Nephron (organoid): ENCODE measurements around the gene CFAP54.

Source experiments
- H3K27ac Mint-ChIP-seq, 3 experiments: 2 replicates each; pipeline ENCODE4 v1.8.0; 2020; ENCODE audit warnings: mixed read lengths in 3 of 3, mild to moderate bottlenecking in 2 of 3, moderate library complexity in 1 of 3
- H3K27me3 Mint-ChIP-seq: 2 replicates; pipeline ENCODE4 v1.8.0; 2021; ENCODE audit warnings: low read depth, mild to moderate bottlenecking, moderate library complexity, mixed read lengths
- H3K36me3 Mint-ChIP-seq: 2 replicates; pipeline ENCODE4 v1.8.0; 2020; ENCODE audit warnings: low read depth, mixed read lengths
- H3K4me1 Mint-ChIP-seq: 2 replicates; pipeline ENCODE4 v1.8.0; 2020; ENCODE audit warnings: mixed read lengths
- H3K4me3 Mint-ChIP-seq, 3 experiments: 2 replicates each; pipeline ENCODE4 v1.8.0; 2020; ENCODE audit warnings: mild to moderate bottlenecking in 3 of 3, mixed read lengths in 3 of 3, moderate library complexity in 2 of 3
- H3K9me3 Mint-ChIP-seq: 2 replicates; pipeline ENCODE4 v1.8.0; 2020; ENCODE audit warnings: mixed read lengths
- CTCF ChIP-seq, 3 experiments: fragments of 200-600 bp; sonication (generic); IDR thresholded peaks; one replicate each; pipeline ENCODE4 v1.5.0; 2021; ENCODE audit warnings: antibody characterized with exemption in 3 of 3; ENCODE audit not compliant: unreplicated experiment in 3 of 3

The CFAP54 gene

GRCh38 chr12:96886998-96887677 lies 397.8 kb downstream of the CFAP54 start:
- Mint-ChIP-seq H3K27me3 (no peaks in the 10 kb centered on the region), H3K36me3 (no peaks in the 10 kb centered on the region), H3K4me3 (no peak overlapping the region), H3K4me1 (peaks cover 12% of the 10 kb centered on the region), H3K27ac (peak overlapping the region; percentile 55 to 92 (median 88)), H3K9me3 (peaks cover under 1% of the 10 kb centered on the region)
- no peak for TF ChIP-seq CTCF (IDR thresholded peaks at IDR 0.05; ENCODE audit: unreplicated experiment in 3 of 3)

GRCh38 chr12:96889273-96889933 lies 400.0 kb downstream of the CFAP54 start:
- H3K27me3 Mint-ChIP-seq: no peaks in the 10 kb centered on the region
- peak overlapping the region in 1 of 3 experiments; percentile 45 for H3K27ac Mint-ChIP-seq
- no peak overlapping the region for H3K4me3 Mint-ChIP-seq
- peaks cover 12% of the 10 kb centered on the region for H3K4me1 Mint-ChIP-seq
- H3K9me3 Mint-ChIP-seq: peaks cover 2% of the 10 kb centered on the region
- H3K36me3 Mint-ChIP-seq: no peaks in the 10 kb centered on the region
- TF ChIP-seq CTCF (IDR thresholded peaks at IDR 0.05; ENCODE audit: unreplicated experiment in 3 of 3): no peak

GRCh38 chr12:96890331-96890730 lies 401.0 kb downstream of the CFAP54 start:
- Mint-ChIP-seq H3K4me1 (peaks cover 12% of the 10 kb centered on the region), H3K27ac (no peak overlapping the region), H3K4me3 (no peak overlapping the region), H3K9me3 (peaks cover 3% of the 10 kb centered on the region), H3K36me3 (no peaks in the 10 kb centered on the region), H3K27me3 (no peaks in the 10 kb centered on the region)
- no peak for TF ChIP-seq CTCF (IDR thresholded peaks at IDR 0.05; ENCODE audit: unreplicated experiment in 3 of 3)

GRCh38 chr12:96892104-96892503 lies 402.7 kb downstream of the CFAP54 start:
- Mint-ChIP-seq H3K9me3 (peaks cover 3% of the 10 kb centered on the region), H3K4me3 (no peak overlapping the region), H3K36me3 (no peaks in the 10 kb centered on the region), H3K4me1 (peaks cover 5% of the 10 kb centered on the region), H3K27ac (no peak overlapping the region), H3K27me3 (no peaks in the 10 kb centered on the region)
- no peak for TF ChIP-seq CTCF (IDR thresholded peaks at IDR 0.05; ENCODE audit: unreplicated experiment in 3 of 3)

- Mint-ChIP-seq H3K27me3 (no peaks in the 10 kb centered on the region), H3K4me1 (no peaks in the 10 kb centered on the region), H3K36me3 (no peaks in the 10 kb centered on the region), H3K9me3 (peaks cover 3% of the 10 kb centered on the region), H3K4me3 (no peak overlapping the region), H3K27ac (no peak overlapping the region)
- TF ChIP-seq CTCF (IDR thresholded peaks at IDR 0.05; ENCODE audit: unreplicated experiment in 3 of 3): no peak
These were observed 408.0 kb downstream of the CFAP54 start for GRCh38 chr12:96897421-96897820.

GRCh38 chr12:96901175-96901574 lies 411.8 kb downstream of the CFAP54 start:
- Mint-ChIP-seq H3K27ac (no peak overlapping the region), H3K4me3 (no peak overlapping the region), H3K4me1 (no peaks in the 10 kb centered on the region), H3K36me3 (no peaks in the 10 kb centered on the region), H3K9me3 (no peaks in the 10 kb centered on the region), H3K27me3 (no peaks in the 10 kb centered on the region)
- no peak for TF ChIP-seq CTCF (IDR thresholded peaks at IDR 0.05; ENCODE audit: unreplicated experiment in 3 of 3)
